GM23248 (cell line): ENCODE data around the gene ADAMTS15. TPM values are rescaled to one million over a fixed set of nuclear protein-coding genes. Genes with fewer than 3 reads are reported as not detected.

Experiments used
- DNase-seq: peaks from one replicate; pipeline ENCODE4 v3.0.0-alpha.2; 2015
- H2AFZ ChIP-seq: fragments of 200-600 bp; sonication (generic); 2 replicates; pipeline ENCODE4 v1.6.1; 2016; ENCODE audit warnings: antibody characterized with exemption
- H3F3A ChIP-seq: fragments of 200-600 bp; sonication (generic); 2 replicates; pipeline ENCODE4 v1.6.1; 2016; ENCODE audit warnings: mild to moderate bottlenecking, antibody characterized with exemption, mixed run types; ENCODE audit not compliant: insufficient read depth
- H3K27ac ChIP-seq: fragments of 200-600 bp; sonication (generic); 2 replicates; pipeline ENCODE4 v1.5.1; 2016; ENCODE audit warnings: mild to moderate bottlenecking
- H3K27me3 ChIP-seq: fragments of 200-600 bp; sonication (generic); replicated peaks from 2 replicates; pipeline ENCODE4 v1.6.1; 2016; ENCODE audit warnings: mild to moderate bottlenecking; ENCODE audit not compliant: insufficient read depth
- H3K36me3 ChIP-seq: fragments of 200-600 bp; sonication (generic); 2 replicates; pipeline ENCODE4 v1.6.1; 2016; ENCODE audit warnings: low read depth, mild to moderate bottlenecking
- H3K4me1 ChIP-seq: fragments of 200-600 bp; sonication (generic); 2 replicates; pipeline ENCODE4 v1.6.1; 2016; ENCODE audit warnings: mild to moderate bottlenecking; ENCODE audit not compliant: insufficient read depth
- H3K4me2 ChIP-seq: fragments of 200-600 bp; sonication (generic); one replicate; pipeline ENCODE4 v1.6.1; 2016; ENCODE audit warnings: mild to moderate bottlenecking; ENCODE audit not compliant: unreplicated experiment
- H3K4me3 ChIP-seq: fragments of 200-600 bp; sonication (generic); 2 replicates; pipeline ENCODE4 v1.5.1; 2016; ENCODE audit warnings: mild to moderate bottlenecking
- H3K79me2 ChIP-seq: fragments of 200-600 bp; sonication (generic); 2 replicates; pipeline ENCODE4 v1.6.1; 2016; ENCODE audit warnings: mild to moderate bottlenecking; ENCODE audit not compliant: insufficient read depth
- H3K9ac ChIP-seq: fragments of 200-600 bp; sonication (generic); 2 replicates; pipeline ENCODE4 v1.6.1; 2016; ENCODE audit warnings: mild to moderate bottlenecking
- H3K9me2 ChIP-seq: fragments of 200-600 bp; sonication (generic); 2 replicates; pipeline ENCODE4 v1.6.1; 2016; ENCODE audit warnings: mixed run types, mild to moderate bottlenecking, moderate library complexity; ENCODE audit not compliant: insufficient read depth
- H3K9me3 ChIP-seq: fragments of 200-600 bp; sonication (generic); one replicate; pipeline ENCODE4 v1.6.1; 2017; ENCODE audit warnings: low read depth
- H4K20me1 ChIP-seq: fragments of 200-600 bp; sonication (generic); 2 replicates; pipeline ENCODE4 v1.6.0; 2016; ENCODE audit not compliant: insufficient read depth
- EZH2 ChIP-seq: fragments of 200-600 bp; sonication (generic); IDR thresholded peaks from 2 replicates; pipeline ENCODE4 v1.6.1; 2018; ENCODE audit warnings: antibody characterized with exemption, mild to moderate bottlenecking; ENCODE audit not compliant: insufficient read depth, poor library complexity, severe bottlenecking
- EZH2phosphoT487 ChIP-seq: fragments of 200-600 bp; sonication (generic); IDR thresholded peaks from 2 replicates; pipeline ENCODE4 v1.6.1; 2018; ENCODE audit warnings: antibody characterized with exemption, moderate library complexity, mild to moderate bottlenecking, low read depth; ENCODE audit not compliant: insufficient read depth
- WGBS, 2 experiments: methylation state at CpG; one replicate each; pipeline ENCODE4 v1.1.6; 2015 to 2017; ENCODE audit warnings: low lambda C conversion rate in 2 of 2, low coverage in 1 of 2; ENCODE audit errors: missing lambda C conversion rate in 2 of 2; 5-methylcytosine and 5-hydroxymethylcytosine counted together
- in situ Hi-C: fragments of 300-500 bp; cut with MboI; formaldehyde crosslinking; loops from 2 replicates; pipeline ENCODE4 v1.15.0; 2020
- polyA plus RNA-seq: library from polyadenylated mRNA; unstranded; fragments of >200 nt; fragmentation: Nextera tagmentation; extraction: Ambion mirVana; gene quantifications from 2 replicates; pipeline ENCODE4 v1.2.1, GENCODE V29; 2016
- total RNA-seq: library from RNA; depleted of rRNA; stranded (reverse); fragments of >200 nt; shearing (Covaris generic); gene quantifications from 2 replicates; pipeline ENCODE4 v1.2.3, GENCODE V29; 2014

The ADAMTS15 gene
- total and polyA plus RNA-seq, 2 experiments from 2014 or later: 0.09 to 0.97 TPM

GRCh38 chr11:130405428-130405827, 43.0 kb upstream of the ADAMTS15 start:
- peaks cover 49% of the 10 kb centered on the region for H3F3A ChIP-seq
- no peak overlapping the region for H3K9ac ChIP-seq
- no peak overlapping the region for H3K4me2 ChIP-seq
- no peak for DNase-seq
- TF ChIP-seq EZH2phosphoT487 (no peak), EZH2 (no peak)
- in situ Hi-C loops: no loop called here
- no peaks in the 10 kb centered on the region for H3K36me3 ChIP-seq
- H3K79me2 ChIP-seq: no peaks in the 10 kb centered on the region
- no peak overlapping the region for H3K27ac ChIP-seq
- H4K20me1 ChIP-seq: no peaks in the 10 kb centered on the region
- no peak overlapping the region for H2AFZ ChIP-seq
- H3K9me3 ChIP-seq: no peaks in the 10 kb centered on the region
- H3K9me2 ChIP-seq: no peaks in the 10 kb centered on the region
- H3K27me3 ChIP-seq: no peaks in the 10 kb centered on the region
- no peak overlapping the region for H3K4me3 ChIP-seq
- 96 to 98% methylated on average over 11 of the region's 11 CpGs for WGBS, 2 experiments
- peaks cover 48% of the 10 kb centered on the region for H3K4me1 ChIP-seq

GRCh38 chr11:130407978-130408377, 40.5 kb upstream of the ADAMTS15 start:
- H4K20me1 ChIP-seq: no peaks in the 10 kb centered on the region
- H3K4me2 ChIP-seq: peak overlapping the region; percentile 48
- H3K36me3 ChIP-seq: no peaks in the 10 kb centered on the region
- WGBS, 2 experiments: 0 to 1% methylated on average over 7 of the region's 7 CpGs
- no peaks in the 10 kb centered on the region for H3K9me3 ChIP-seq
- peak; percentile 99 for DNase-seq
- H3K4me3 ChIP-seq: no peak overlapping the region
- H3K9ac ChIP-seq: 0 out of 2 replicates have a peak overlapping the region, but pooled peaks have one; percentile 5
- peaks cover 29% of the 10 kb centered on the region for H3F3A ChIP-seq
- in situ Hi-C loops: no loop called here
- H3K9me2 ChIP-seq: no peaks in the 10 kb centered on the region
- peak overlapping the region; percentile 24 for H3K27ac ChIP-seq
- no peaks in the 10 kb centered on the region for H3K79me2 ChIP-seq
- peaks cover 32% of the 10 kb centered on the region for H3K4me1 ChIP-seq
- no peaks in the 10 kb centered on the region for H3K27me3 ChIP-seq
- H2AFZ ChIP-seq: no peak overlapping the region
- TF ChIP-seq EZH2 (no peak), EZH2phosphoT487 (no peak)

- Histone ChIP-seq H3K79me2 (no peaks in the 10 kb centered on the region), H2AFZ (no peak overlapping the region), H3K27me3 (no peaks in the 10 kb centered on the region), H3K9me3 (no peaks in the 10 kb centered on the region), H3K4me3 (no peak overlapping the region), H4K20me1 (no peaks in the 10 kb centered on the region), H3K9me2 (no peaks in the 10 kb centered on the region), H3K36me3 (no peaks in the 10 kb centered on the region), H3K4me1 (peaks cover 31% of the 10 kb centered on the region), H3K9ac (no peak overlapping the region), H3K4me2 (peak overlapping the region; percentile 20), H3F3A (peaks cover 30% of the 10 kb centered on the region), H3K27ac (peak overlapping the region; percentile 24)
- in situ Hi-C loops: no loop called here
- TF ChIP-seq EZH2phosphoT487 (no peak), EZH2 (no peak)
- DNase-seq: no peak
- WGBS, 2 experiments: 80 to 85% methylated on average over 14 to 18 of the region's 18 CpGs
These were observed 40.0 kb upstream of the ADAMTS15 start for GRCh38 chr11:130408401-130408890.

- Histone ChIP-seq H3F3A (peaks cover 31% of the 10 kb centered on the region), H3K9me2 (no peaks in the 10 kb centered on the region), H3K9me3 (no peaks in the 10 kb centered on the region), H2AFZ (no peak overlapping the region), H3K4me1 (peaks cover 32% of the 10 kb centered on the region), H3K27me3 (no peaks in the 10 kb centered on the region), H3K27ac (no peak overlapping the region), H4K20me1 (no peaks in the 10 kb centered on the region), H3K4me3 (no peak overlapping the region), H3K79me2 (no peaks in the 10 kb centered on the region), H3K4me2 (no peak overlapping the region), H3K36me3 (no peaks in the 10 kb centered on the region), H3K9ac (no peak overlapping the region)
- no peak for TF ChIP-seq EZH2
- TF ChIP-seq EZH2phosphoT487: no peak
- in situ Hi-C loops: no loop called here
- DNase-seq: no peak
- 93 to 95% methylated on average over 8 of the region's 8 CpGs for WGBS, 2 experiments
These were observed 39.5 kb upstream of the ADAMTS15 start for GRCh38 chr11:130408901-130409300.
